ENCODE measurements around the gene ASB3.
A peak's percentile ranks its signal among the peaks of the same experiment; 100 is the strongest.

ASB3 gene

GRCh38 chr2:53641290-53641689 lies 145.5 kb downstream of the ASB3 start:
- no peak for DNase-seq

- DNase-seq, result no peak
Observed at GRCh38 chr2:53640466-53640865, 146.3 kb downstream of the ASB3 start.

GRCh38 chr2:53636596-53636995 lies 150.2 kb downstream of the ASB3 start:
- DNase-seq, result no peak

- no peak for DNase-seq
Observed at GRCh38 chr2:53636109-53636508, 150.6 kb downstream of the ASB3 start.

- no peak for DNase-seq
Observed at GRCh38 chr2:53635694-53636093, 151.1 kb downstream of the ASB3 start.

GRCh38 chr2:53633441-53633840 lies 153.3 kb downstream of the ASB3 start:
- DNase-seq, result peak; percentile 15

GRCh38 chr2:53632714-53633113 lies 154.0 kb downstream of the ASB3 start:
- peak; percentile 0 for DNase-seq

- no peak for DNase-seq
Observed at GRCh38 chr2:53632126-53632460, 154.7 kb downstream of the ASB3 start.

GRCh38 chr2:53631313-53632125 lies 155.2 kb downstream of the ASB3 start:
- DNase-seq, result no peak

- no peak for DNase-seq
Observed at GRCh38 chr2:53630026-53630606, 156.6 kb downstream of the ASB3 start.

GRCh38 chr2:53629501-53629900 lies 157.3 kb downstream of the ASB3 start:
- no peak for DNase-seq

- no peak for DNase-seq
Observed at GRCh38 chr2:53629001-53629400, 157.8 kb downstream of the ASB3 start.

GRCh38 chr2:53622141-53622540 lies 164.6 kb downstream of the ASB3 start:
- DNase-seq, result no peak

GRCh38 chr2:53620981-53621380 lies 165.8 kb downstream of the ASB3 start:
- no peak for DNase-seq
